C1 segment of cervical spinal cord (tissue), 14 donors: ENCODE results near the gene TSPAN1.

Experiments used
- DNase-seq, 14 donors: peaks; one replicate each; lab custom pipeline; 2025; lab: John Stamatoyannopoulos, UW

TSPAN1 gene

DNA sequence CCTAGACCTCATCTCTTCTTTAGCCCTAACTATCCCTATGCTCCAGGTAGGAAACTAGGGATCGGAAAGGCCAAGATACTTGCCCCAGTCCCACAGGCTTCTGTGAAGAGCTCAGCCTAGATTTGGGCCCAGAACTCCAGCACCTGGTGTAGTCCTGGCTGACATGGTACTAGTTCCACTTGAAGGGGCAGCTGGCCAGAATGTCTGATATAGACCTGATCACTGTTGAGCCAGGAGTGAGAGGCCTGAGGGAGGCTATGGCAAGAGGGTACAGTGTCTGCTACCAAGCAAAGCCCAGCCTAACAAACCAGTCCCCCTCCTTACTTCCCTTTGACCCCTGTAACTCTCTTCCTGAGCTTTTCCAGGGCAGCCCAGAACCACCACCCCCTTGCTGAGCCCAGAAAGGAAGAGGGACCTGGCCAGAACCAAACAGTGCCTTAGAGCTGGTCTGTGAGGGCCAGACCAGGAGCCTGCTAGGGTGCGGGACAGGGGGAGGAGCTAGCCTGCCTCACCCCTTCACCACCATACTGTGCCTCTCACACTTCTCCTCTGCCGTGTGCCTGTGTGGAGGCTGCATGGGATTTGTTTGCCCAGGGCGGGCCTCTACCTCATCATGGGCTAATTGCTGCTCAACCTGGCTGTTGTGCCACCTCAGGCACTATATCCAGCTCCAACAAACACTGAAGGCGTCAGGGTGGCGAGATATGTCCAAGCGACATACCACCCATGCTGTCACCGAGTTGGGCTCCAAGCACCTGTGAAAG, 12.4 kb downstream of the TSPAN1 start:
- DNase-seq, result no peak

DNA sequence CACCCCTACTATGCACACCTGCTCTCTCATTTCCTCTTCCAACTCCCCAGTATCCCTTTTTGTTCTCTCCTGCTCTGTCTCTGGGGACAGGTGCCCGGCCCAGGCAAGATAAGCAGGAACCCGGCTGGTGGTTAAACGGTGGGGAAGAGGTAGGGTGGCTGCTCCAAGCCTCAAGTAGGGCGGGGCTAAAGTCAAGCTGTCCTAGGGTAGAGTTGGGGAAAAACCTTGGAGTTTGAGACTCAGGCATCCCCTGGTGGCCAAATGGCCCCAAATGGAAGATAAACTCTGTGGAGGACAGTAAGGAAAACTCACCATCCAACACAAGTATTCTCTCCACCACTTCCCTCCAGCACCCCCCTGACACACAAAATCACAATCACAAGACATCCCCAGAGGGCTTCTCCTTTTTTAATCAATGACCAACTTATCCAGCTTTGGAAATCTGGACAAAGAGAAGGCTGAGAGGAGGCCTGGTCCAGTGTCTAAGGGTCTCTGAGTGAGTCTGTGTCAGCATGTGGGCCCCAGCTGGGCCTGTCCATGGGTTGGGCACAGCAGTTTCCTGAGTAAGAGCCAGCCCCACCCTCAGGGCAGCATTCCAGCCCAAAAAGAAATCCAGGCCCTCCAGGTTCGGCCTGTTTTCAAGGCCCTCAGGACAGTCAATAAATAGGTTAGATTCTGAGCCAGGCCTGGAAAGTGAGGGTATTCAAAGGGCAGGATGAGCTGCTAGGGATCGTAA, 13.6 kb downstream of the TSPAN1 start:
- no peak for DNase-seq

DNA sequence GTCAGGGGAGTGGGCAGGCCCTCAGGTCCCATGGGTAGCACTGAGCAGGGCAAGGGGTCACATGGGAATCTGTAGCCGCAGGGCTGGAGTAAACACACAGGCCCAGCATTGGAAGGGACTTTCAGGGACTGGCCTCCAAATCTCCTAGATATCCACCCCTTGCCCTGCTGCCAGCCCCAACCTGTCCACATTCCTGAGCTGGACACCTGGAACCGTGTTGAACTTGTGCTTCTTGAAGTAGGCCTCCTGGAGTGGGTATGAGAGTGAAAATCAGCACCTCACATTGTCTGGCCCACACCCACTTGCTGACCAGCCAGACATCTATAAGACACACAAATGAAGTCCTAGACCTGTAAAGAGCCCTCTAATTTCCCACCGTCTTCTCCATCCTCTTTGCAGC, 15.7 kb downstream of the TSPAN1 start:
- DNase-seq, result no peak

DNA sequence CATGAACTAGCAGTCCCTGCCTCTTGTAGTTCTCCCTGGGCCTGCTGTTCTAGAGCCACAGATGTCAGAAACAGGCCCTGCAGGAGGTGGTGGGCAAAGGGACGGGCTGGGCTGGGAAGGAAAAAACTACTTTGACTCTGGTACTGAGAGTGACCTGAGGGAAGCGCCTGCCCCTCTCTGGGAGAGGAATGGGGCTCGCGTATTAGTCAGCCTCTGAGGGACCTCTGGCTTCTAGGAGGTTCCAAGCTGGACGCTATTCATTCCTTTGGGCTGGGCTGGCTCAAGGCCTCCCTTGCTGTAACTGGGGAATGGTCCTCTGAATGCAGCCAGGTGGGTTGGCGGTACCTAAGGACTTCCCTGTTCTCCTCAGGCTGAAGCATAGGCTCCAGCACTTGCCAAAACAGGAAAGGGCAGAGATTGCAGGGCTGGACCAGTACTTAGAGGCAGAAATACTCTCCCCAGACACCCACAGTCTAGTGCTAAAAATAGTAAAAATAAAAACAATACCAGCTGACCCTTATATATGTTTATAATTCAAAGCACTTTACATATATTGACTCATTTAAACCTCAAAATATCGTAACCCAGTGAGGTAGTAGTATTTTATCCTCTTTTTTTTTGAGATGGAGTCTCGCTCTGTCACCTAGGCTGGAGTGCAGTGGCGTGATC, 16.3 kb downstream of the TSPAN1 start:
- DNase-seq, result no peak

DNA sequence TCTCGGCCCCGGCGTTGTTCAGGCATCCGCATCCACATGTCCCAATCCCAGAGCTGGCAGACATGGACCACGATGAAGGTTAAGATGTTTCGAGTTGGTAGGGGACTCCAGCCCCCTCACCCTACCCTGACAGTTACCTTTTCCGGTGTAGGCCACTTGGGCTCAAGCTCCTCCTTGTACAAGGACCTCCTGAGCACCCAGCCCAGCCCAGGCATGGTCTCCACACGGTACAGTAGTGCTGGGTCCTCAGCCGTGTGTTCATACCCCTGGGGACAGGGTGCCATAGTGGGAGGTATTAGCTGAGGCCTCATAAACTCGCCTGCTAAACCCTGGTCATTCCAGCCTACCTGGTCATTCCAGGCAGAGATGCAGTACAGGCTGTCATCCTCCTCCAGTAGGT, 17.3 kb downstream of the TSPAN1 start:
- DNase-seq, result no peak

DNA sequence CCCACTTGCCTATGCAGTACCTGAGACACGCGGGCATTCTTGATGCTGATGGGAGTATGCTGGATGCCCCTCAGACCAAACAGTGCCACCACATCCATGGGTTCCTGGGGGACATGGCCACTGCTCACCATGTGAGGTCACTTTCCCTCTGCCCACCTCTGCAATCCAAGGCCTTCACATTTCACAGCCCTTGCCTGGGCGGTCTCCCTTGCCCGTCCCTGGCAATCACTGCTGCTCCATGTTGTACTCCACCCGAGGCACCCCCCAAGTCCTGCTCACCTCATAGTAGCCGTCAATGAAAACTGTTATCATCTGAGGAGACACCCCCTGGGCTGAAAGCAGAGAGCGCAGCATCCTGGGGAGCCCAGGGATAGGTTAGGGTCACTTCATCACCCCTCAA, 18.4 kb downstream of the TSPAN1 start:
- no peak for DNase-seq

DNA sequence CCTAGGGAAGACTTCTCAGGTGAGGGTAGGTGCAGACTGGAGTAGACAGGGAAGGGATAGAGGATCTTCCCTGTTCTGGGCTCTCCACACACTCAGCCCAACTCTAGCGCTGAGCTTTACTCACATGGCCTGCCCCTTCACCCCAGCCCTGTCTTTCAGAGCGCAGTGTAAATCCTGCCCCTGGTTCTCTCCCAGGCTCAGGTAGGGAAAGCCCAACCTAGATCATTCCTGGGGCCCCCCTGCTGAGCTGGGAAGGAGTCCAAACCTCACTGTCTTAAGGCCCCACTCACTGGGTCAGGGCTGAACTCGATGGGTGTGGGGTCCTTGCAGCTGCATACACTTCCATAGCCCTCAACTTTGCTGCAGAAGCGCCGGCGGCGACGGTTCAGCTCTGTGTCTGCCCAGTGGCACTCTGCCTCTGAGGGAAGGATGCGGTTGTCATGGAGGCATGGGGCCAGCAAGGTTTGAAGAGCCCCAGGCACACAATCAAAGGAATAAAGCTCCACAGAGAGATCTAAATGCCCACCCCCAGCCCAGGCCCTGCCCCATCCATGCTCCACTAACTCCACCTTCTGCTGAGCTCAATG, 19.2 kb downstream of the TSPAN1 start:
- DNase-seq, result no peak

DNA sequence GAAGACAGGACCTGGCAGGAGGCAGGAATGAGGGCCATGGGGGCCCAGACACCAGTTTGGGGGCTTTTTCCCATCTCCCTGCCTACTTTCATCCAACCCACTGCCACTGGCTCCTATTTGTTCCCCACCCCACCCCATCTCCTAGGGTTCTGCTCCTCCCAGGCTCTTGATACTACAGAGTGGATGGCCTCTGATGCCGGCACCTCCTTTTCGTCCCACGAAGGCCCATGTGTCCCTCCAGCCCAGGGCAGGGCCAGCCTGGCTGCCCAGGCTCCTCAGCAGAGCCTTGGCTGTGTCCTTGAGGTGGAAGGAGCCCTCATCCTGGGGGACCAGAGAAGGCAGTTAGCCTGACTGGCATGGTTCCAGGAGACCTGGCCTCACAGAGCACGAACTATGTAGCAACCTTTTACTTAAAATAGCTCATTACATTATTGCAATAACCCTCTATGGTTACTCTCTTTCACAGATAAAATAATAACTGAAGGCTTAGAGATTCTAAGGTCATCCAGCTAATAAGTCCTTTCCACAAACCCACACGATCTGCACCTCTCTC, 19.8 kb downstream of the TSPAN1 start:
- DNase-seq, result no peak

DNA sequence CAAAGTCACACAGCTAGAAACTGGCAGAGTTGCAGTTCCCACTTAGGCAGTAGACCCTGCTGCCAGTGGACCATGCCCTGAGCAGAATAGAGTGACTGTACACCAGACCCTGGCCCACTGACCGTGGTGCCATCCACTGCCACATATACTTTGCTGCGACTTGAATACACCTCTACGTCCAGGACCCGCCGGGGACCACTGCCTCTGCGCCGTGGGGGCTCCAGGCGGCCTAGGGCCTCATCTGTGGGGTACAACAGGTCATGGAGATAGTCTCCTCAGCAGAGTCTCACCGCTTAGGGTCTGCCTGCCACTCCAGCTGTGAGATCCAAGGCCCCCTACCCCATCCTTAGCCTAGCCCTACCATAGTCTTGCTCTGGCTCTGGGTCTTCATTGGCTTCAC, 21.7 kb downstream of the TSPAN1 start:
- DNase-seq, result no peak

DNA sequence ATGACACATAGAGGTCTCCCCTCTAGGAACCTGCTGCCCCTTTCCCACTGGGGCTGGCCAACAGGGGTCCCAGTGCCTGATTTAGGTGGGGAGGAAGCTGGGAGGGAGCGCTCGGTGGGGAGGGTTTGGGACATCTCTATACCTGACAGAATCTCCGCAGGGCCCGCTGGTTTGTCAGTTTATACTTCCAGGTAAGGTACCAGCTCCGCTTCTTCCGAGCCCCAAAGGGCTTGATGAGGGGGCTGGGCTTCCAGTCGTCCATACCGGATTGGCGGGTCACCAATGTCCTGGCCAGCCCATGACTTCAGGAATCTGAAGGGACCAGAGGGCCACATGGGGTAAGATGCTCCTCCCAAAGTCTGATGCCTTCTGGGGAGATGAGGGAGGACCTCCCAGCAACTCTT, 22.7 kb downstream of the TSPAN1 start:
- DNase-seq, result no peak

DNA sequence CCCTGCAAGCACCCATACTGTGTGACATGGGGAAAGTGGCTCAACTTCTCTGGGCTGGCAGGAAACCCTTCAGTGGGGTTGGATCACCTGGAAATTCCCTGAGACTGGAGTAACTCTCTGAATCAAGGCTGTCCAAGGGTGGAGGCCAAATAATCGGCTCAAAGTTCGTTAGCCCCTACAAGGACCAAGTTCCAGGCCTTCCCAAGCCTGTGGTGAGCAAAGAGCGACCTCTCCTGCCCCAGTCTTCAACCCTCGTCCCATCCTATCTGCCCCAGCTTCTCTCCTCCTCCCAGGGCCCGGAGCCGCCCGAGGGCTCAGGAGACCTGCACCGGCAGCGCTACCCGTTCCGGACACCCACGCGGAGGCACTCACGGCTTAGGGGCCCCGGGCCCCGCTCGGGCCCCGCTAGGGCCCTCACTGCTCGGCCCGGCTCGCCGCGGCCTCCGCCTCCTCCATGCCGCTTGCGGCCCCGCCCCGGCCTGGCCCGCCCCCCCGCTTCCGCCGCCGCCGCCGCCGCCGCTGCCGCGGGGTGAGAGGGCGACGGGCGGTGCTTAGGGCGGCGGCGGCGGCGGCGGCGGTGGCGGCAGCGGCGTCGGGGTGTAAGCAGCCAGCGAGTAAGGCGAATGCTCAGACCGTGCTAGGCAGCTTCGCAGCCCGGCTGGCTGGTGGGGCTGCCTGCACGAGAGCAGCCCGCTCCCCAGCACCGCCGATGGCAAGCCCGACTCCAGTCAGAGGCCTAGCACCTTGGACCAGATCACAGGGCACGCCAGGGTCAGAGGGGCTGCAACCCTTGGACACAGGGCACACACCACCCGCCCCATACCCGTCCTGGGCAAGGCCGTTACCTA, 23.3 kb downstream of the TSPAN1 start, which contains the start of gene POMGNT1:
POMGNT1 (minus strand) TSS at position 471 of the 848 bp plus-strand sequence. CDS start 613 bp downstream, outside the sequence.
- peak in 12 of 14 donors; percentile 14 to 76 (median 58) for DNase-seq

DNA sequence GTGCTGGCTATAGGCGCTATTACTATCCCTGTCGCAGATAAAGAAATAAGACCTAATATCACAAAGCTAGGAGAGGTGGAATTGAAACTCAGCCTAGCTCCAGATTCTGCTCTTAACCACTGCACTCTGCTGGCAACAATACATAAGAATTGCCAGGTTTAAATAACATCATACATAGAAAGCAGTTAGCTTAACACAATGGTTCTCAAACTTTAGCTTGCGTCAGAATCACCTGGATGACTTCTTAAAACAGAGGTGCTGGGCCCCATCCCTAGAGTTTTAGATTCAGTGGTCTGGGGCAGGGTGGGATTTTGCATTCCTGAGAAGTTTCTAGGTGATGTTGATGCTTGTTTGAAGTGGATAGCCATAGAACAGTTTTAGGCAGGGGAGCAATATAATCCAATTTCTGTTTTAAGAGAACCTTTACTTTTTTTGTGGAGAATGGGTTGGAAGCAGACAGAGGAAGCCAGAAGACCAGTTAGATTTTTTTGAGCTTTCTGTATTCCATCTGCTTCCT, 24.4 kb downstream of the TSPAN1 start:
- no peak for DNase-seq

DNA sequence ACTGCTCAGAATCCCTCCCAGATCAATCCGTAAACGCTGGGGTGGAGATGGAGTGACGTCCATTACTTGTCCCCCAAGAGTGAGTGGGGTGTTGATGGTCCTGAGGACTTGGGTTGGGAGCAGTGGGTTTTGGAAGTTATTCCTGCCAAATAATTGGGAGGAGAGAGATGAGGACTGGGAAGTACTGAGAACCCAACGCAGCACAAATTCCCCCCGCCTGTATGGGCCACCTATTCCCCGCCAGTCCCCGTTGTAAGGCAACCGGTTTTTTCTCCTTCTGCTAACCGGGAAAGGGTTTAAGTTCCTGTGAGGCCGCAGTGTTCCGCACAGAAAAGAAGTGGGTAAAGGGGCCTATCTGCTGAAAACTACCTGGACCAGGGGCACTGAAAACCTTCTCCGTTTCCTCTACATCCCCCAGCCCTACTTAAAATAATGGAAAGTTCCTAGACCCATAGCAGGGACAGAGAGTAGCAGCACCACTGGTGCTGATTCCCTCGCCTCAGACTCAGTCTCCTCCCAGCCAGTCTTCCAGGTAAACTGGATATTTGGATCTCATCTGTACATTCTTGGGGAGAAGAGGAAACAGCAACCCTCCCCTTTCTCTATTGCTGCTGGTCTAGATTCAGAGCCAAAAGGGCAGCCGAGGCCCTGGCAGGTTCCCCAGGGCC, 29.0 kb downstream of the TSPAN1 start:
- DNase-seq, result peak in 7 of 14 donors; percentile 48 to 75 (median 58)

DNA sequence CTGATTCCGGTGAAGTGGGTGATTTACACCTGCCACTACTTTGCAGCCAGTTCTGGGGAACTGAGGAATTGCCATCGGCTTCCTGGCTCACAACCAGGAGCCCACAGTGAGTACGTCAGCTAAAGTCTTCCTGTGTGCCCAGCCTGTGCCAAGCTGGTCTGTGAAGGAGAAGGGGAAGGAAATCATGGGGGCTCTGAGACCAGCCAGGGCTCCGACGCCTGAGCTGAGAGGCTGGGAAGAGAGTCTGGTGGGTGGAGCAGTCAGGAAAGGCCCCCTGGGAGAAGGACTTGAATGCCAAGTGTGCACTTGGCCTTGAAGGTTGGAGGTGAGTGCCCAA, 29.5 kb downstream of the TSPAN1 start:
- DNase-seq, result peak in 8 of 14 donors; percentile 28 to 63 (median 48)

DNA sequence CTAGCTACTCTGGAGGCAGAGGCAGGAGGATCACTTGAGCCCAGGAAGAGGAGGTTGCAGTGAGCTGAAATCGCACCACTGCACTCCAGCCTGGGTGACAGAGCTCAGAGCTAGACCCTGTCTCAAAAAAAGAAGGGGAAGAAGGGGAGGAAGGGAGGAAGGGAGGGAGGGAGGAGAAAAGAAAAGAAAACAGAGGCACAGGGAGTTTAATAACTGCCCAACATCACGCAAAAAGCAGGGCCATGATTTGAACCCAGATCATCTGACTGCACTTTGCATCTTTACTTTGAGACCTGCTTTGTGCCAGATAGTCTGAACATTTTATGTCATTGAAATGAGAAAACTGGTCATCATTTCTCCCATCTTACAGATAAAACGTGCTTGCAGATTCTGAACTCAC, 30.3 kb downstream of the TSPAN1 start:
- DNase-seq, result no peak

DNA sequence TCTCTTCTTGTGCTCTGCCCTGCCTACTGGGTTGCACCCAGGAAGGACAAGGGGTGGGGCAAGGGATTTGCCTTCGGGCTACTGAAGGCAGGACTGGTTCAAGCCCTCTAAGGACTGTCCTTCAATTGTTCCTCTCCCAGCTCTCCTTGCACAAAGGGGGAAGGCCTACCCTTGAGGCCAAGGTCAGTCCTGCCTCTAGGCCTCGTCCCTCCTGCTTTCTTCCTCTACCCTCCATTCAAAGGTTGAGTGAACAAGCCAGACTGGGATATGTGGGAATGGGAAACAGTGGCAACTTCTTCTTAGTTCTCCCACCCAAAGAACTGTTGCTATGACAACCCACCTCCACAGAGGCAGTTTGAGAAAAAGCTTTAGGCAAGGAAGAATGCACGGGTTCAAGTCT, 30.9 kb downstream of the TSPAN1 start:
- peak in 1 of 14 donors; percentile 18 for DNase-seq

DNA sequence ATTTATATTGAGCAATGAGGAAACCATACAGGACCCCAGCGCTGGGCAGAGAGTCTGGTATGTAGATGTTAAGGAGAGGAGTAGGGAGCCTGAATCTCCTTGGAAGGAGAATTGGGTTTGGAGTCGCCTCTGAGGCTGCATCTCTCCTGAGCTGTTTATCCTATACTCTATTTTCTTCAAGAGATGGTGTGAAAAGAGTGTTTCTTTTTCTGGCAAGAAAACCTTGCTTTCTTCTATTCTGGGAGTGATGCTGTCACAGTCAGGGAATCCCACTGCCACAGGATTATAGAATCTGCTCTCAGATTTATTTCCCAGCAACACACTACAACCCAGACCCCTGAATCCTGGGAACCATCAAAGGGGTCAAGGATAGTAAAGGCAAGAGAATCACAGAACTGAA, 31.5 kb downstream of the TSPAN1 start:
- peak in 1 of 14 donors; percentile 10 for DNase-seq

DNA sequence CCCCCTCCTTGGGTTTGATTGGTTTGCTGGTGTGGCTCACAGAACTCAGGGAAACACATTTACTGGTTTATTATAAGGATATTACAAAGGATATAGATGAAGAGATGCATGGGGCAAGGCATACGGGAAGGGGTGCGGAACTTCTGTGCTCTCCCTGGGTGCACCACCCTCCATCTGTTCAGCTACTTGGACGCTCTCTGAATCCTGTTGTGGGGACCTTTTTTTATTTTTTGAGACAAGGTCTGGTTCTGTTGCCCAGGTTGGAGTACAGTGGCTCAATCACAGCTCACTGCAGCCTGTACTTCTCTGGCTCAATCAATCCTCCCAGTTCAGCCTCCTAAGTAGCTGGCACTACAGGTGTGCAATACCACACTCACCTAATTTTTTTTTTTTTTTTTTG, 35.7 kb downstream of the TSPAN1 start:
- DNase-seq, result peak in 1 of 14 donors; percentile 55

DNA sequence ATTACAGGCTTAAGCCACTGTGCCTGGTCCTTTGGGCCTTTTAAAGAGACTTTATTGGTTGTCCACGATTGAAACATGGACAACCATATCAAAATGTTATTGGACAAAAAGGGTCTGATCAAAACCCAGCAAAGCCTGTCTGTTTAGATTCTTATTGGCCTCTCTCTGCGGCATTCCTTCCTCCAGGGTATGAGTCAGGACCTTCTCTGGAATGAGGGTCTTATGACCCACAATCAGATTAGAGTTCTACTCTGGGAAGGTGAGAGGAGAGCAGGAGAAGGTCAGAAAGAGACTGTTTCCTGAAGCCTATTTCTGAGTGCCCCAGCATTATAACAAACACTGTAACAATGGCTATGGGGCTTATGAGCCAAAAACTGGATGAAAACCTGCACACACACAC, 36.2 kb downstream of the TSPAN1 start:
- no peak for DNase-seq

DNA sequence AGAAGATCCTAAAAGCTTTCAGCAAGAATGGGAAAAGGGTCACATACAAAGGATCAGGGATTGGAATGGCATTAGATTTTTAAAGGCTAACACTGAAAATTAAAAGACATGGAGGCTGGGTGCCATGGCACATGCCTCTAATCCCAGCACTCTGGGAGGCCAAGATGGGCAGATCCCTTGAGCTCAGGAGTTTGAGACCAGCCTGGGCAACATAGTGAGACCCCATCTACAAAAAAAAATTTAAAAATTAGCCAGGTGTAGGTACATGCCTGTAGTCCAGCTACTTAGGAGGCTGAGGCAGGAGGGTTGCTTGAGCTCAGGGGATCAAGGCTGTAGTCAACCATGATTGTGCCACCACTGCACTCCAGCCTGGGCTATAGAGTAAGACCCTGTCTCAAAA, 40.6 kb downstream of the TSPAN1 start:
- DNase-seq, result no peak
